UCSD-AML1 (cell line): ENCODE data around the gene AP3B1.

Source experiments
- DNase-seq: peaks from one replicate; lab custom pipeline; 2025; ENCODE audit not compliant: unreplicated experiment; lab: John Stamatoyannopoulos, UW

The AP3B1 gene, protein sequence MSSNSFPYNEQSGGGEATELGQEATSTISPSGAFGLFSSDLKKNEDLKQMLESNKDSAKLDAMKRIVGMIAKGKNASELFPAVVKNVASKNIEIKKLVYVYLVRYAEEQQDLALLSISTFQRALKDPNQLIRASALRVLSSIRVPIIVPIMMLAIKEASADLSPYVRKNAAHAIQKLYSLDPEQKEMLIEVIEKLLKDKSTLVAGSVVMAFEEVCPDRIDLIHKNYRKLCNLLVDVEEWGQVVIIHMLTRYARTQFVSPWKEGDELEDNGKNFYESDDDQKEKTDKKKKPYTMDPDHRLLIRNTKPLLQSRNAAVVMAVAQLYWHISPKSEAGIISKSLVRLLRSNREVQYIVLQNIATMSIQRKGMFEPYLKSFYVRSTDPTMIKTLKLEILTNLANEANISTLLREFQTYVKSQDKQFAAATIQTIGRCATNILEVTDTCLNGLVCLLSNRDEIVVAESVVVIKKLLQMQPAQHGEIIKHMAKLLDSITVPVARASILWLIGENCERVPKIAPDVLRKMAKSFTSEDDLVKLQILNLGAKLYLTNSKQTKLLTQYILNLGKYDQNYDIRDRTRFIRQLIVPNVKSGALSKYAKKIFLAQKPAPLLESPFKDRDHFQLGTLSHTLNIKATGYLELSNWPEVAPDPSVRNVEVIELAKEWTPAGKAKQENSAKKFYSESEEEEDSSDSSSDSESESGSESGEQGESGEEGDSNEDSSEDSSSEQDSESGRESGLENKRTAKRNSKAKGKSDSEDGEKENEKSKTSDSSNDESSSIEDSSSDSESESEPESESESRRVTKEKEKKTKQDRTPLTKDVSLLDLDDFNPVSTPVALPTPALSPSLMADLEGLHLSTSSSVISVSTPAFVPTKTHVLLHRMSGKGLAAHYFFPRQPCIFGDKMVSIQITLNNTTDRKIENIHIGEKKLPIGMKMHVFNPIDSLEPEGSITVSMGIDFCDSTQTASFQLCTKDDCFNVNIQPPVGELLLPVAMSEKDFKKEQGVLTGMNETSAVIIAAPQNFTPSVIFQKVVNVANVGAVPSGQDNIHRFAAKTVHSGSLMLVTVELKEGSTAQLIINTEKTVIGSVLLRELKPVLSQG

DNA sequence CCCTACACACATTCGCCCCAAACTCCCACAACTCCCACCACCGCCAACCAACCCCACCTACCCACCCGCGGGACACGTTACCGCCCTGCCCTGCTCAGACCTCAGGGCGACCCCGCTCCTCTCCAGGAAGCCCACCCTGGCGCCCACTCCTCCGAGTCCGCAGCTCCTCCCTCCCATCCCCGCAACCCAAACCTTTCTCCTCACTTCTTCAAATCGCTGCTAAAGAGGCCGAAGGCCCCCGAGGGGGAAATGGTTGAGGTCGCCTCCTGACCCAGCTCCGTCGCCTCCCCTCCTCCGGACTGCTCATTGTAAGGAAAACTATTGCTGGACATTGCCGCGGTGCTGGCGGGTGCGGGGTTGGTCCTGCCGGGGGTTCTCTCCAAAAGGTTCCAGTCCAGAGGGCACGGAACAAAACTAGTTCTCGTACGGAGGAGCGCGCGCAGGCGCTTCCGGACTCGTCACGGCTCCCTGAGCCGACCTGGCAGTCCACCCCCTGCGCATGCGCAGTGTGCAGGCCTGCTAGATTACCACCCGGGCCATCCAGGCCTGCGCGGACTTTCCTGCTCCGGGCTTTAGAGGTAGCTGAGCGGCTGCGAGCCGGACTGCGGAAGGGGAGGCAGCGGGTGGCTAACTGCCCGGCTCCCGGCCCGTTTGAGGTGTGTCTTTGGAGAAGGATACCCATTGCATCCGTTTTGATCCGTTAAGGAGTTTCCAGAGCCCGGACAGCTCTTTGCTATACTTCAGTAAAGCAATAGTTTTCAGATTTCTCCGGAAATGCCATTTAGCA, at the start of gene AP3B1:
TSS of gene AP3B1 (minus strand) at position 451 of the 787 bp plus-strand sequence. CDS start at position 332, 119 bp downstream.
- DNase-seq: peak; percentile 99

DNA sequence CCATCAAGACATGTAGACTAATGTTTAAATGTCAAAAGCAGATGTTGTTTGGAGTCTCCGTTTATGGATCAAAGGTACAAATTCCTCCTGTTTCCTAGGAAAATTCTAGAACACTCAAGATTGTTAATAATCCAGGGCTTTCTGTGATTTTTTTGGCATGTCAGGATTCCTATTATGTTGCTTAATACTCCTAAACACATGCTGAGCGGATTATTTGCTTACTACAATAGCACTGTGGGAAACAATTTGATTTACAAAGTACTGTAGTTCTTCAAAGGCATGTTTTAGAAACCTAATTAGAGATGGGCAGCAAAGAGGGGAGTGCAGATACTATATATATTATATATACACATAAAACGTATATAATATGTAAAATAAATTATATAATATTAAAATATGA, 46.9 kb upstream of the AP3B1 start:
- no peak for DNase-seq

GRCh38 chr5:78339617-78340436, 45.3 kb upstream of the AP3B1 start:
- DNase-seq: no peak

DNA sequence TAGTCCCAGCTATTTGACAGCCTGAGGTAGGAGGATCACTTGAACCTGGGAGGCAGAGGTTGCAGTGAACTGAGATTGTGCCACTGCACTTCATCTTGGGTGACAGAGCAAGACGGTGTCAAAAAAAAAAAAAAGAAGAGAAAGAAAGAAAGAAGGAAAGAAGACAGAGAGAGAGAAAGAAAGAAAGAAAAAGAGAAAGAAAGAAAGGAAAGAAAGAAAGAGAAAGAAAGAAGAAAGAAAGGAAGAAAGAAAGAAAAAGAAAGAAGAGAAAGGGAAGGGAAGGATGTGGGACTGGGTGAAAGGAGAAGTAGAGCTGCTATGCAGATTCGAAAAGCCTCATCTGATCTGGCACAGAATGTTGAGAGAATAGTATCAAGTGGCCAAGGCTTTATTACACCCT, 42.2 kb upstream of the AP3B1 start:
- DNase-seq: no peak

DNA sequence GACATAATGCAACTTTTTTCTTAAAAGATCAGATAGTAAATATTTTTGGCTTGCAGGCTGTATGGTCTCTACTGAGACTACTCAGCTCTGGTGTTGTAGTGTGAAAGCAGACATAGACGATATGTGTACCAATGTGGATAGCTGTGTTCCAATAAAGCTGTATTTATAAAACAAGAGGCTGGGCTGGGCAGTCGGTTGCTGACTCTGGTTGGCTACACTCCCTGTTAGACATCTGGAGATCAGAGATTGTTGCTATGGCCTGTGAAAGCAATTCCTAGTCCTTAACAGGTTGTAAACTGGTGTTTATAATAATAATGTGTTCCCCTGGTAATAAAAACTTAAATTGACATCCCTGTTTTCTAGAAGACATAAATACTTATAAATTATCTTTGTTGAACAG, 41.5 kb upstream of the AP3B1 start:
- no peak for DNase-seq

- DNase-seq: no peak
Observed at GRCh38 chr5:78334811-78335210, 40.3 kb upstream of the AP3B1 start.

DNA sequence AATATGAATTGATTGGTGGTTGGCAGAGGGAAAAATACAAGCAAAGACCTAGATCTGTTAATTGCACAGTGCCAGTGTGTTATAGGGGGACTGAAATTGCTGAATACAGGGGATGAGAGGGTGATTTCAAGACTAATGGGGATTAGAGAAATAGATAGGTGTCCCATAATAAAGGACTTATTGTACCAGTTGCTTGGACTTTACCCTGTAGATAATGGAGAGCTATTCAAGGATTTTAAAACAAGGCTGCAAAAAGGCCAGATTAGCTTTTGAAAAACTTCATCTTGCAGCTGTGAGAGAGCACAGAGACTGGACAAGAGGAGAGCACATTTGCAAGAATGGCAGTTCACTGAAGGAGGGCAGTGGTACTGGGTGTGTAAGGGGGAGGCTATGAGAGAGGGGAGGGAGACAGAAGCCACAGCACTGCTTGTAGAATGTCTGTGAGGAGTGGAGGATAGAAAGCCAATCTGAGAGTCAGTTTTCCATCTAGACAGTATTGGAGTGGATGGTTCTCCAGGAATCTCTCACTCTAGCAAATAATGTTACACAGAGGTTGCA, 37.1 kb upstream of the AP3B1 start:
- no peak for DNase-seq

- DNase-seq: no peak
Observed at GRCh38 chr5:78328585-78329173, 34.2 kb upstream of the AP3B1 start.

DNA sequence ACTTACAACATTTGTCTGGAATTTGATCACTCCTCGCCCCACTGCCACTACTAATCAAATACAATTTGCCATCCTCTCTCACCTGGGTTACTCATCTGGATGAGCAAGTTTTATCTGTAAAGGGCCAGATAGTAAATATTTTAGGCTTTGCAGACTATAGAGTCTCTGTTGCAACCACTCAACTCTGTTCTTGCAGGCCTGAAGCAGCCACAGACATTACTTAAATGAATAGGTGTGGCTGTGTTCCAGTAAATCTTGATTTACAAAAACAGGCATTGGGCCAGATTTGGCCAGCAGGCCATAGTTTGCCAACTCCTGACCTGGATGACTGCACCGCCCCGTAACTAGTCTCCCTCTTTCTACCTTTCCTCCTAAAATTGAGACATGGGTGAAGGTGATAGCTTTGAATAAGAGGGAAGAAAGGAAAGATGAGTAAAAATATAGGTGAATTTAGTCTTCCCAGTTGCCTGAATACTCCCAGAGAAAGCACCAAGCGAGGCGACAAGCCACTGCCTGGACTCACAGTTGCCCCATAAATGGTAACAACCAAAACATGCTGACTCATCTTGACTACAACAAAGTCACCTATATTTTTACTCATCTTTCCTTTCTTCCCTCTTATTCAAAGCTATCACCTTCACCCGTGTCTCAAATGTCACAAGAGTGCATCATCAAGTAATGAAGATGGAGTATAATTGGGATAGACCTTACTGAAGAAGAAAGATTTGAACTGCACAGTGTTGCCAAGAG, 33.4 kb upstream of the AP3B1 start:
- no peak for DNase-seq

DNA sequence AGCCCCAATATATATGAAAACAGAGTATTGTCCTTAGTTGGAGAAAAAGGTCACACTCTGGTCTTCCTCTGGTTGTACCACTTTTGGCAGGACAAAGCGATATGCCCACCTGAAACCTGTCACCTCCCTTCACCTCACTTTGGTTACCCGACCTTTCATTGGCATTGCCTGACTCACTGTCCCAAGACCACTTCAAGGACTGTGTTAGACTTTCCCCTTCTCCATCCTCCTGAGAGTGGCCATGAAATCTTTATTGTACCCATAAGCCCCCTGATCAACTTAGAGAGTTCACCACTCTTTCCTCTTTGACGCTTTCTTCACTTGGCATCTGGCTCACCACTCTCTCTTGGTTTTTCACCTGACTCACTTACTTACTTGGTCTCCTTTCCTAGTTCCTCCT, 32.4 kb upstream of the AP3B1 start:
- no peak for DNase-seq

- DNase-seq: no peak
Observed at GRCh38 chr5:78323241-78323640, 28.7 kb upstream of the AP3B1 start.

DNA sequence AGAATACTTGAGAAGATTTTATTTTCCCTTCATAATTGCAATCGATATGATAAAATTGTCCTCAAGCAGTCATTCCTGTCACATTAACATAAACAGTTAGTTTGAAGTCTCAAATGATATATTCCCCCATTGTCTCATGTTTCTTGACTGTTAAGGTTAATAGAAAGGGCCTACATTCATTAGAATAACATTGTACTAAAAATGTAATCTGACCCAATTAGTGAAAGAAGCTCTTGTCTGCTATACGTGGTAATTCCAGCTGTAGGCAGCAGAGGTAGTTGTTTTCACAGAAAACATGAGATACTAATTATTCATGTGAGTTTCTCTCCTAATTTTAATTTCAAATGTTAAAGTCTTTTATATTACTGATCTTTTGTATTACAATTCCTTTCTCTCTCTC, 25.9 kb upstream of the AP3B1 start:
- DNase-seq: no peak

DNA sequence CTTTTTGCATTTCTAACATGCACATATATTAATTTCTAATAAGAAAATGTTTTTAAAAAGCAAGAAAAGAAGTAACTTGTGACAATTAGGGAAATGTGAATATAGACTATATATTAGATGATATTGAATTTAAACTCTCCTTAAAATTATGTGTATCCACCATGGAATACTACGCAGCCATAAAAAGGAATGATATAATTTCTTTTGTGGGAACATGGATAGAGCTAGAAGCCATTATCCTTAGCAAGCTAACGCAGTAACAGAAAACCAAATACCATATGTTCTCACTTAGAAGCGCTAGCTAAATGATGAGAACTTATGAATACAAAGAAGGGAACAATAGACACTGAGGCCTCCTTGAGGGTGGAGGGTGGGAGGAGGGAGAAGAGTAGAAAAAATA, 23.8 kb upstream of the AP3B1 start:
- DNase-seq: no peak

DNA sequence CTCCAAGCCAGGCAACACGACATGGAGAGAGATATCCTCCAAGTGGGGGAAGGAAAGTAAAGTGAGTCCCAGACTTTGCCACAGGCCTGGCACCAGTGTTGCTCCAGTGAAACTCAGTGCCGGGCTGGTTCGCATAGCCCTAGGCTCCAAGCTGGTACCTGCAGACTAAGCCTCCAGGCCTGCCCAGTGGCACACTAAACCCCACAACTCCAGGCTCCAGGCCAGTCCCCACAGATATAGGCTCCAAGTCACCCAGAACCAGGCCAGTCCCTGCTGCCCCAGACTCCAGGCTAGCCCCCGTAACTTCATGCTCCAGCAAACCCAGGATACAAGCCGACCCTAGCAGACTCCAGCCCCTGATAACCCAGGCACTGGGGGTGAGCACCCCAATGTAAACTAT, 23.0 kb upstream of the AP3B1 start:
- DNase-seq: no peak

- DNase-seq: no peak
Observed at GRCh38 chr5:78308703-78309102, 14.2 kb upstream of the AP3B1 start.

GRCh38 chr5:78300464-78301045, 6.1 kb upstream of the AP3B1 start:
- DNase-seq: peak; percentile 11

DNA sequence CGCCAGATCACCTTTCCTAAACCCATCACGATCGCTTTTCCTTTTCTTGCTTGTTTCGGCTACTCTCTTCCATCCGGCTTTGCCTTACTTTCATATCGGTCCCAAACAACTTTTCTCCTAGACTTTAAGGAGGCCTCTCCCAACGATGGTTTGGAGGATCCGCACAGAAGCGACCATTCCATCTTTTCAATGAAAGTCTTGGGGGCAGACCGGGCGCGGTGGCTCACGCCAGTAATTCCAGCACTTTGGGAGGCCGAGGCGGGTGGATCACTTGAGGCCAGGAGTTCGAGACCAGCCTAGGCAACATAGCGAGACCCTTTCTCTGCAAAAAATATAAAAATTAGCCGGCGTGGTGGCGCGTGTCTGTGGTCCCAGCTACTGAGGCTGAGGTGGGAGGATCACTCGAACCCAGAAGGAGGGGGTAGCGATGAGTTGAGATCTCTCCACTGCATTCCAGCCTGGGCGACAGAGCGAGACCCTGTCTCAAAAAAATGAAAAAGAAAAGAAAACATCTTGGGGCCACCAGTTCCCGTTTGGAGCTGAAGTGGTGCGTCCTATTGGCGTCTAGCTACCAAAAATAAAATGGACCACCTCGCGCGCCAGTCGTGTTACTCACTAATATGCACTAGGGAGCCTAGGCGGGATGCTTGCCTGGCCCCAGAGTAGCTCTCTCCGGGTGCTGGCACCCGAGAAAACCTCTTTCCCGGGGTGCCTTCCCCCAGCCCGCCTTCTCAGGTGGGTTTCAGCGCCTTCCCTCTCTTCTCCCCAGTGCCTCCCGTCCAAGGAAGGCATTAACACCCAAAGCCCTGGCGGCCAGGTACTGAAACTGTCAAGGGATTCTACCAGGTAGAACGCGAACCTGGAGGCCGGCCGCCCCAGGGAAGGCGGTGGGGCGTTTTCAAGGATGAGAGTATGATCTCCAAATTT, 800 bp upstream of the AP3B1 start:
- peak; percentile 66 for DNase-seq
